Stimulated activated CD8-positive, alpha-beta memory T cell treated with anti-CD3 and anti-CD28 coated beads, Interleukin-12 subunit alpha, Interleukin-12 subunit beta, amount 100 ng/mL, for 24 hours (primary cell): Measurements from ENCODE around the gene OR2AG2.

Experiments used
- DNase-seq: peaks from one replicate; pipeline ENCODE4 v3.0.0-alpha.2; 2020; ENCODE audit errors: extremely low read depth

Gene OR2AG2

DNA sequence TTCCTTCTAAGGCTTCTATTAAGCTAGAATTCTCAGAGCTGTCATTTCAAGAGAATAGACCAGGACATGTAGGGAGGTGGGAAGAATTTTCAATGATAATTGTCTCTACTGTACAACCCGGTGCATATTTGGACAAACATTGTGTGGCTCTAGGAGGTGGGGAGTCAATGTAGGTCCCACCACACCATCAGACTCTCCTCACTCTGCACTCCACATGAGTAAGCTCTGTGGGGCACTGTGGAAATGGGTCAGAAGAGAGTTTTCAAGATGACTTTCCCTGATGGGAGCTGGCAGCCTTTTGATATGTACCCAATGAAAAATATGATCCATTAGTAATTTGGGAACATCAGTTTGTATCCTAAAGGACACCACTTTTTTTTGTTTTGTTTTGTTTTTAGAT is 33.2 kb downstream of the OR2AG2 start:
- no peak for DNase-seq

DNA sequence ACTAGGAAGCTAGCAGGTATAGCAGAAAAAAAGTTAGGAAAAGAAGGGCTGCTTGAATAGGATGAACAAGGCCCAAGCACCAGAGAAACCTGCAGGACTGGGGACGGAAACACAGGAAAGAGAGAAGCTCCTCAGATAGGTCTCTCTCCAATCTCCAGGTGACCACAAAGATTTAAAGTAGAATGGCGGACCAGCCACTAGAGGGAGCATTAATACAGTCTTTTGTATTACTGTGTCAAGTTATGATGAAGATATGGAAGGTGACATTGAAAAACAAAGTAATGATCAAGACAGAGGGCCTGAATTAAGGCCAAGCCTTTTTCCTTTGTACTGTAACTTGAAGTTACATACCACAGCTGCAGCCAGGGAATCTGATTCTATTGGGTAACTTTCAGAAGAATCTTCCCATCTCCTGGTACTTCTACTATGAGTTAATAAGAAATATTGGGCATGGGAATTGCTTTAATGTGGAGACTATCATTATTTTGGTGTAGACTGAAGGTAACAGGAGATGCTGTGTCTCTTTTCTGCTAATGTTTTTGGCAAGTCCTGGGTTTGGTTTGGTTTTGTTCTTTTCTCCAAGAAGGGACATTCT is 33.8 kb downstream of the OR2AG2 start:
- DNase-seq: no peak

DNA sequence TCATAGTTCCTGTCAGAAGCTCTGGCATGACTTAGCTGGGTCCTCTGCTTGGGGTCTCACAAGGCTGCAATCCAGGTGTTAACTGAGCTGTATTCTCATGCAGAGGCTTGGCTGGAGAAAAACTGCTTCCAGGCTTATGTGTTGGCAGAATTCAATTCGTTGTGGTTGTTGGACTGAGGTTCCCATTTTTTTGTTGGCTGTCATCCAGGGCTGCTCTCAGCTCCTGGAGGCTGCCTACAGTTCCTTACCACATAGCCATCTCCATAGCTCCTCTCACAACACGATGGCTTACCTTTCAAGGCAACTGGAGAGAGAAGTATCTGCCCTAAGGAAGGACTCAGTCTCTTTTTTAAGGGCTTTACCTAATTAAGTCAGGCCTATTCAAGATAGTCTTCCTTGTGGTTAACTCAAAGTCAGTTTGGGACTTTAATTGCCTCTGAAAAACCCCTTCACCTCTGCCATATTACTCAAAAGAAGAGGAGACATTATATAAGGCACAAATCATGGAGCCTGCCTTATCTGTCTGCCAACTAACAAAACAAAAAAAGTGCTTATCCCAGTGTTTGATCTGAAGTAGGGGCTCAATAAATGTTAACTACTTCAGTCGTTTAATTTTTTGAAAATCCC is 35.2 kb downstream of the OR2AG2 start:
- DNase-seq: no peak

DNA sequence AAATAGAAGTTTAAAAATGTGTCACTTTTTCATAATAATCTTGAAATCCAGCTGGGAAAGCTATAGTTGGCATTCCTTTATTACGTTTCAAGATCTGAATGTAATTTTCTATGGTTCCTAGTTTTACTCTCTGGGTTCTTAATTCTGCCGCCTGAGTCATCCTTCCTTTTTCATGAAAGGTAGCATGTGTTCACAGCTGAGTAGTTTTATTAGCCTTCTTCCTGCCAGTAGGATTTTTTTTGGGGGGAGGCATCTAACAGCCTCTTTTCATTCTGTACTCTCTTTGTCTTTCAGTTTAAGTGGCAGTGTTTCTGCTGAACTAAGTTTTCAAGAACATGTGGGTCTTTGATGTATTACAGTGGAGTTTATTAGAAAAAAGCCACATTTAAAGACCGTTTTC is 36.5 kb downstream of the OR2AG2 start:
- DNase-seq: no peak

DNA sequence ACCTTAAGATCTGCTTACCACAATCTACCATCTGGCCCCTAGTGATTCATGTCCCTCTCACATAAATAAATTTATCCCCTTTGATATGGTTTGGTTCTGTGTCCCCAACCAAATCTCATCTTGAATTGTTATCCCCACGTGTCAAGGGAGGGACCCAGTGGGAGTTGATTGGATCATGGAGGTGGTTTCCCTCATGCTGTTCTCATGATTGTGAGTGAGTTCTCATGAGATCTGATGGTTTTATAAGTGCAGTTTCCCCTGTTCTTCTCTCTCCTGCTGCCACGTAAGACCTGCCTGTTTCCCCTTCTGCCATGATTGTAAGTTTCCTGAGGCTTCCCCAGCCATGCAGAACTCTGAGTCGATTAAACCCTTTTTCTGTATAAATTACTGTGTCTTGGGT is 37.2 kb downstream of the OR2AG2 start:
- no peak for DNase-seq

DNA sequence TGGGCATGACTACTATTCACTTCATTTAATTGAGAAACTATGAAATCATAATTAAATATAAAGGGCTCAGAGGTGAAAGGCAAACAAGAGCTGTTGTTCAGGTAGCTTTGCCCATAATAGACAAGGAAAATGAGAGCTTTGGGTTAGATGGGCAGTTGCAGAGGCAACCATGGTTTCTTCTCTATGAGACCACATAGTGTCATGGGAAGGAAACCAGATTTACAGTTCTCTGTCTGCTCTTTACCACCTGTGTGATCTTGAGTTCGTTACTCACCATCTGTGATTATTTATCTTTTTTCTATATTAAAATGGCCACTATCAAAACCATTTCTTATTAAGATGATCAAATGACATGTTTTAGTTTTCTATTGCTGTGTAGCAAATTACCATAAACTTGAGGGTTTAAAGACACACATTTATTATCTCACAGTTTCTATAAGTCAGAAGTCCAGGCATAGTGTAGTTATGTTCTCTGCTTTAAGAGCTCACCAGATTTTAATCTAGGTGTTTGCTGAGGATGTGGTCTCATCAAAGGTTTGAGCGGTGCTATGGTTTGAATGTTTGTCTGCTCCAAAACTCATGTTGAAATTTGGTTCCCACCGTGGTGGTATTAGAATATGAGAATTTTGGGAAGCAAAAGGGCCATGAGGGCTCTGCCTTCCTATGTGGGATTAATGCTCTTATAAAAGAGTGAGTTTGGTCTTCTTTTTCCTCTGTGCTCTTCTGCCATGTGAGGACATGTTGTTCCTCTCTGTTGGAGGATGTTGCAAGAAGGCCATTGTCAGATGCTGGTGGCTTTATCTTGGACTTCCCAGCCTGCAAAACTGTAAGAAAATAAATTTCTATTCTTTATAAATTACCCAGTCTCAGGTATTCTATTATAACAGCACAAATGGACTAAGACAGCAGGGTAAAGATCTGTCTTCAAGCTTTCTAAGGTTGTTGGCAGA is 38.2 kb downstream of the OR2AG2 start:
- DNase-seq: no peak

DNA sequence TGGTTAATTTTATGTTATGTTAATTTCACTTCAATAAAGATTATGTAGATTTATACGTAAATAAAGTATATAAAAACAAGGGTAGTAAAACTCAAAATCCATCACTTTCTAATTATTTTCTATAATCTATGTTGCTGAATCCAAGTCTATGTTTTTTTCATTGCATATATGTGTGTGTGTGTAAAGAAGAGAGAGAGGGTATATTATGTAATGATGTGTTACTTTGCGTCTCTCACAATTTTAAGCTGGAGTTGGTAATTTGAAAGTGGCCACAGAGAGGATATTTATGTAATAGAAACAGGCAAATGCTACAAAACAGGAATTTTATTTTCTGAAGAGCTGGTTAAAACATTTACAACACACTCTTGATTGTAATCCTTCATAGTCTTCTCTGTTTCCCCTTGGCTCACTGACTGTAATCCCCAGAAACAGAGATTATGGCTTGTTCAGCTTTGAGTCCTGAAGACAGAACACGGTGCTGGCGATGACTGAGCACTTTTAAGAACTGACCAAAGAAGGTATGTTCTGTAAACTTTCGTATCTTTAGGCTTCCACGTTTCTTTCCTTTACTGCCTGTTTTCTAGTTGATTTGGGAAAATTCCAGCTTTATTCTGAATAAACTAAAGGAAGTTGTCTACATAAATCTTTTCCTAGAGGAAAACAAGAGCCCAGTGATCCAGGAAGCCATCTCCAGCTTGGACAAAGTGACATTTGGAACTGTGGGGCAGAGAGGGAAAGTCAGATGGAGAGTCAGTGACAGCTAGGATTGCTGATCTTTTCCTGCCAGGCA is 43.6 kb downstream of the OR2AG2 start:
- no peak for DNase-seq

DNA sequence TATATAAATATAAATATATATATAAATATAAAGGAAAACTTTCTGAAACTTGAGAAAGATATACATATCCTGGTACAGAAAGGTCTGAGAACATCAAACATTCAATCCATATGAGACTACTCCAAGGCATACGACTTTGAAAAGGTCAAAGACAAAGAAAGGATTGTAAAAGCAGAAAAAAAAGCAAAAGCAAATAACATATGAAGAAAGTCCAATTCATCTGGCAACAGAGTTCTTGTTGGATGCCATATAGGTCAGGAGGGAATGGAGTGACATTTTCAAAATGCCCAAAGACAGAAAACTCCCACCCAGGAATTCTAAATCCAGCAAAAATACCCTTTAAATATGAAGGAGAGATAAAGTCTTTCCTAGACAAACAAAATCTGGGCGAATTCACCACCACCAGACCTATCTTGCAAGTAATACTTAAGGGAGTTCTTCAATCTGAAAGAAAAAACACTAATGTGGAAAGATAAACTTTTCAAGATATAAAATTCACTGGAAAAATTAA is 46.3 kb downstream of the OR2AG2 start:
- DNase-seq: no peak

DNA sequence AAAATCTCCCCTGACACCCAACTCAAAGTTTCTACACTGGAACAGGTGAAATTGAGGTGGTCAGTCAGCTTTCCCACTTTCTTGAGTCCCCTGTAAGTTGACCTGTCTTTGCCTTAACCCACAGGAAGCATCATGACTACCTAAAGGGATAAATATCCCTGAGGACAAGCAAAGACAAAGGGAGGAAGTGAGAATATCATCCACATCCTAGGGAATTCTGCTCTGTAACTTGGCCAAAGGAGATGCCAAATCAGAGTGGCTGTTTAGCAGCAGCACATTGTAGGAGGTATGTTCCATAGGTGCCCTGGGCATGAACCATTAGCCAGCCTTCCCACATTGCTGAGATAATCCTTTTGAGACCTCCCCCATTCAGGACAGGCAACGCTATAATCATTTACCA is 47.8 kb downstream of the OR2AG2 start:
- DNase-seq: no peak

DNA sequence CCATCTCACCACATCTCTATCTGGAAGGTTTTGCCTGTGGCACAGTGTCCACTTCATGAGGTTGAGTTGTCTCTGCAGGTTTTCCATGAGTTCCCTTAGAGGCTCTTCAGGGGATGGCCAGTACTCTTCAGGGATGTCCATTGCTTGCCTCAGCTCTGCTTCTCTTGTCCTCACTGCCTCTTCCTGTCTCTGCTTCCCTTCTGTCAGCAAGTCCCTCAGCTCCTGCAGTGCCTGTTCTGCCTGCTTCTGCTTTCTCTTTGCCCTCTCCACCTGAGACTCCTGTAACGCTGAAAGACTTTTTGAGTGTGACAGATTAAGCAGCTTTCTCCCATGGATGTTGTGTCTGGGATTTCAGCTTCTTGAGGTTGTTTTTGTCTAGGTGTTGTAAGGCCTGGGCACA is 50.4 kb downstream of the OR2AG2 start:
- DNase-seq: no peak

DNA sequence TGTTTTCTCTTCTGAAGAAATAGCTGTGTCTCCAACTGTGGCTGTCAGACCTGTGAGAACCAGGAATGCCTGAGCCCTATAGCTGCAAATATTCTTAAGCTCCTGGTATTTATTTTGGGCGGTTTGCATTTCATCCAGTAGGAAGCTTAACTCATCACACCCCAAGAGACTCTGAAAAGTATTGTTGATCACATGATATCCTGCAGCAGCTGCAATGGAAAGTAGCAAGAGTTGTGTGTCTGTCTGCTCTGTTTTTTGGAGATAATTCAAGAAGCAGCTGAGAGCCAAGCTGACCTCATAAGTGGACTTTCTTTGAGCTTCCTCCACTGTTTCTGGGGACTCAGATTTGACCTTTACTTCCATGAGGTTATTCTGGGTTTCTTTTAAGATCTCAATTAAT is 52.2 kb downstream of the OR2AG2 start:
- DNase-seq: no peak

DNA sequence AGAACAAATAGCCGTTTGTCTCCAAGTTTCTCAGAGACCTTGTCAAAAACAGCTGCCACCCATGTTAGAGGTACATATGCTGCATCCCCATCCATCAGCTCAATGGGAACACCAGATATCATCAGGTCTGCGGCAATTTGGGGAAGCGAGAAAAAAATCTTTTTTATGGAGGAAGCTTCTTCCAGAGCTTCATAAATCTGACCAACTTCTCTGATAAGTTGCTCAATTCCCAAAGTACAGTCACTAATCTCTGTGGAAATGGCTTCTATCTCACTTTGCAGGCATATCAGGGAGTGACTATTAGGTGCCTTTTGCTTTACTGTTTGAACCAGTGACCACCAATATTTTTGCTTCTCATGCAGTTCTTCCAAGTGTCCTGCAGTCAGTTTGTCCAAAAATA is 54.4 kb downstream of the OR2AG2 start:
- no peak for DNase-seq
